HEK293T (cell line): ENCODE measurements around the gene PAK2.
"Not testable (repeated sequence)": the region's sequence is repeated elsewhere in the genome, so short reads cannot be mapped to it uniquely, and the experiment has no call there.

Experiments
- CTCF ChIA-PET: fragments of 350-600 bp; formaldehyde crosslinking; extraction: SDS; loops from one replicate; lab custom pipeline; 2021; ENCODE audit warnings: antibody characterized with exemption, inconsistent platforms; lab: Yijun Ruan, JAX
- POLR2A ChIA-PET: fragments of 350-600 bp; formaldehyde crosslinking; extraction: SDS; loops from one replicate; lab custom pipeline; 2020; ENCODE audit warnings: antibody characterized with exemption, inconsistent platforms; lab: Yijun Ruan, JAX
- DNase-seq: peaks from one replicate; pipeline ENCODE4 v3.0.0; 2012; ENCODE audit warnings: mixed read lengths; ENCODE audit errors: extremely low spot score
- ARNT ChIP-seq: fragments of 450-650 bp; IDR thresholded peaks from 2 replicates; pipeline ENCODE4 v1.6.1; 2017; ENCODE audit warnings: mild to moderate bottlenecking
- BHLHE40 ChIP-seq: fragments of 450-650 bp; IDR thresholded peaks from 2 replicates; pipeline ENCODE4 v1.6.1; 2016; ENCODE audit warnings: mild to moderate bottlenecking, moderate library complexity, borderline replicate concordance
- CTBP1 ChIP-seq: fragments of 450-650 bp; IDR thresholded peaks from 2 replicates; pipeline ENCODE4 v1.6.1; 2016; ENCODE audit warnings: borderline replicate concordance
- ELF4 ChIP-seq: fragments of 450-650 bp; IDR thresholded peaks from 2 replicates; pipeline ENCODE4 v1.6.1; 2017; ENCODE audit warnings: antibody characterized with exemption
- FOXA1 ChIP-seq: fragments of 450-650 bp; IDR thresholded peaks from 2 replicates; pipeline ENCODE4 v1.6.1; 2016; ENCODE audit warnings: mild to moderate bottlenecking
- FOXK2 ChIP-seq: fragments of 450-650 bp; IDR thresholded peaks from 2 replicates; pipeline ENCODE4 v1.6.1; 2016; ENCODE audit warnings: mild to moderate bottlenecking
- FOXM1 ChIP-seq: fragments of 450-650 bp; IDR thresholded peaks from 2 replicates; pipeline ENCODE4 v1.6.1; 2017; ENCODE audit warnings: mild to moderate bottlenecking, borderline replicate concordance
- HDGF ChIP-seq: fragments of 450-650 bp; IDR thresholded peaks from 2 replicates; pipeline ENCODE4 v1.6.1; 2017; ENCODE audit warnings: antibody characterized with exemption, borderline replicate concordance
- L3MBTL2 ChIP-seq: fragments of 450-650 bp; conservative IDR thresholded peaks from 2 replicates; pipeline ENCODE4 v1.6.1; 2016; ENCODE audit warnings: mild to moderate bottlenecking
- LEF1 ChIP-seq: fragments of 450-650 bp; IDR thresholded peaks from 2 replicates; pipeline ENCODE4 v1.6.1; 2017; ENCODE audit warnings: mild to moderate bottlenecking, borderline replicate concordance
- NFRKB ChIP-seq: fragments of 450-650 bp; IDR thresholded peaks from 2 replicates; pipeline ENCODE4 v1.6.1; 2016; ENCODE audit warnings: mild to moderate bottlenecking, moderate library complexity
- PKNOX1 ChIP-seq: fragments of 450-650 bp; IDR thresholded peaks from 2 replicates; pipeline ENCODE4 v1.6.1; 2016
- SP1 ChIP-seq: fragments of 450-650 bp; IDR thresholded peaks from 2 replicates; pipeline ENCODE4 v1.6.1; 2017
- SUZ12 ChIP-seq: fragments of 450-650 bp; IDR thresholded peaks from 2 replicates; pipeline ENCODE4 v1.6.1; 2016; ENCODE audit warnings: mild to moderate bottlenecking
- TARDBP ChIP-seq: fragments of 450-650 bp; IDR thresholded peaks from 2 replicates; pipeline ENCODE4 v1.6.1; 2016
- ZNF384 ChIP-seq: fragments of 450-650 bp; IDR thresholded peaks from 2 replicates; pipeline ENCODE4 v1.6.1; 2016

Gene PAK2

GRCh38 chr3:196867155-196867506, 127.5 kb downstream of the PAK2 start:
- DNase-seq = no peak

GRCh38 chr3:196867507-196868296, 128.0 kb downstream of the PAK2 start, which contains the start of gene SENP5:
TSS of gene SENP5 (plus strand) at chr3:196867920. CDS start at chr3:196885182, 17,262 bp downstream.
- ChIA-PET CTCF (interaction anchor here (0.9 kb wide), 1 partner anchor 13 kb away, joined by 8 read pairs; no protein-coding TSS in a partner anchor), POLR2A (interaction anchor here (0.7 to 1.6 kb wide), 9 partner anchors 9 to 228 kb away, joined by 3 to 8 read pairs (median 3); partner anchors contain the start of gene NCBP2)

More at GRCh38 chr3:196867155-196867506, 127.5 kb downstream of the PAK2 start:
- ChIA-PET POLR2A (interaction anchor here (0.7 to 1.6 kb wide), 6 partner anchors 9 to 227 kb away, joined by 3 to 8 read pairs (median 3); partner anchors contain the start of gene NCBP2), CTCF (no interaction called here)
- TF ChIP-seq ELF4 (no peak), PKNOX1 (no peak), ARNT (no peak), SUZ12 (no peak), CTBP1 (no peak), FOXA1 (no peak), HDGF (no peak), BHLHE40 (no peak), NFRKB (no peak), FOXM1 (no peak), ZNF384 (no peak), L3MBTL2 (no peak), TARDBP (no peak), LEF1 (no peak), SP1 (no peak)

GRCh38 chr3:196868297-196868661, 128.6 kb downstream of the PAK2 start:
- DNase-seq = peak; percentile 29
- ChIA-PET POLR2A (interaction anchor here (0.8 to 1.6 kb wide), 7 partner anchors 10 to 228 kb away, joined by 3 to 8 read pairs (median 3); partner anchors contain the start of gene NCBP2), CTCF (interaction anchor here (0.9 kb wide), 1 partner anchor 14 kb away, joined by 8 read pairs; no protein-coding TSS in a partner anchor)
- TF ChIP-seq FOXK2 = no peak
- TF ChIP-seq SP1 = no peak

More at GRCh38 chr3:196867507-196868296, 128.0 kb downstream of the PAK2 start, which contains the start of gene SENP5:
- peak; percentile 88 for DNase-seq
- TF ChIP-seq ZNF384 (no peak), HDGF (no peak), ARNT (no peak), CTBP1 (no peak), LEF1 (no peak), ELF4 (no peak), TARDBP (no peak), L3MBTL2 (no peak), NFRKB (no peak), FOXM1 (no peak), FOXK2 (no peak)

- DNase-seq = no peak
- CTCF ChIA-PET = no interaction called here
- no peak for TF ChIP-seq FOXK2
- no peak for TF ChIP-seq TARDBP
- TF ChIP-seq SUZ12 = no peak
- TF ChIP-seq FOXM1 = no peak
- TF ChIP-seq HDGF = no peak
- no peak for TF ChIP-seq ARNT
- no peak for TF ChIP-seq NFRKB
- no peak for TF ChIP-seq SP1
- TF ChIP-seq BHLHE40 = no peak
- no peak for TF ChIP-seq FOXA1
- TF ChIP-seq PKNOX1 = no peak
- no peak for TF ChIP-seq CTBP1
- TF ChIP-seq LEF1 = no peak
- TF ChIP-seq ZNF384 = no peak
- TF ChIP-seq L3MBTL2 = no peak
- no peak for TF ChIP-seq ELF4
- POLR2A ChIA-PET = no interaction called here
Observed at GRCh38 chr3:196872316-196872715, 132.7 kb downstream of the PAK2 start.

- POLR2A ChIA-PET, CTCF ChIA-PET, DNase-seq: not testable (repeated sequence)
Observed at GRCh38 chr3:196874511-196875094, 134.9 kb downstream of the PAK2 start.

- CTCF ChIA-PET = no interaction called here
- DNase-seq = no peak
- POLR2A ChIA-PET = no interaction called here
- no peak for TF ChIP-seq BHLHE40
- no peak for TF ChIP-seq LEF1
- TF ChIP-seq TARDBP = no peak
- TF ChIP-seq CTBP1 = no peak
- TF ChIP-seq ELF4 = no peak
- TF ChIP-seq FOXA1 = no peak
- TF ChIP-seq ZNF384 = no peak
- no peak for TF ChIP-seq HDGF
- TF ChIP-seq NFRKB = no peak
- no peak for TF ChIP-seq FOXM1
- TF ChIP-seq L3MBTL2 = no peak
Observed at GRCh38 chr3:196875258-196875657, 135.6 kb downstream of the PAK2 start.
